Left renal cortex interstitium (tissue), 4 donors: ENCODE measurements around the gene KIFAP3. TPM values are rescaled to one million over a fixed set of nuclear protein-coding genes. Genes with fewer than 3 reads are reported as not detected.
"Not testable (repeated sequence)": the region's sequence is repeated elsewhere in the genome, so short reads cannot be mapped to it uniquely, and the experiment has no call there.

Source experiments
- DNase-seq, 4 donors: peaks; one replicate each; pipeline ENCODE4 v3.0.0-alpha.2; 2013; ENCODE audit warnings: low read depth in 4 of 4, low spot score in 2 of 4, missing footprints in 1 of 4
- polyA plus RNA-seq, 4 donors: library from polyadenylated mRNA; unstranded; fragments of 120-200 nt; gene quantifications; one replicate each; pipeline ENCODE4 v1.2.1, GENCODE V29; 2013; ENCODE audit not compliant: insufficient read length in 4 of 4

The KIFAP3 gene
- polyA plus RNA-seq, 4 donors: 36.7 to 51.5 (median 41.8) TPM

GRCh38 chr1:169892927-169893644, 181.4 kb downstream of the KIFAP3 start:
- peak in 2 of 4 donors; percentile 31 to 41 for DNase-seq

DNA sequence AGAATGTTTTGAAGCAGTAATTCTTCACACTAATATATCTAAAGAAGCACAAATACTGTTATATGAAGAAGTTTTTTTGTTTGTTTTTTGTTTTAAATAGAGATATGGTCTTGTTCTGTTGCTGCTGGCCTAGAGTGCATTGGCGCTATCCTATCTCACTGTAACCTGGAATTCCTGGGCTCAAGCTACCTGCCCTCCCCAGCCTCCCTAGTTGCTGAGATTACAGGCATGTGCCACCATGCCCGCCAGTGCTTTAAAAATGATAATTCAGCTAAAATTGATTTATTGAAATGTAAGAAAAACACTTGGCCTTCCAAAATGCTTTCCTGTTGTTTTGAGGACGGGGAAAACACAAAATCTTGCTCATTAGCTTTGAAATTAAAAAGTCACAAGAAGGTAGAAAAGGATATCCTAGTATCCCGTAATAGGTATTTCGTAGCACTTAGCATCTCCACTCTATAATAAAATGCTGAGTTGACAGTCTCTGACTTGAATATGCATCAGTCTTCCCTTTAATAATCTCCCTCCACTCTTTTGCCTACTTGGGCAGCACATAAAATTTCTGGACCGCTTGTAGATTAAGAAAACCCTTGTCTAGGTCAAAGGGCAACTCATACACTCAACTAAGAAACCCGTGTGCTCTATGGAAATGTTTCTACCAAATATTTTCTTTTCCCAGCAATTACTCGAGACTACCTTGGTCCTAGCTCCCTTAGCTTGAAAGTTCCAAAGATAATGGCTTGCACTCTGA, 182.1 kb downstream of the KIFAP3 start:
- DNase-seq: no peak

- no peak for DNase-seq
Measured at GRCh38 chr1:169891539-169891885, 183.0 kb downstream of the KIFAP3 start.

DNA sequence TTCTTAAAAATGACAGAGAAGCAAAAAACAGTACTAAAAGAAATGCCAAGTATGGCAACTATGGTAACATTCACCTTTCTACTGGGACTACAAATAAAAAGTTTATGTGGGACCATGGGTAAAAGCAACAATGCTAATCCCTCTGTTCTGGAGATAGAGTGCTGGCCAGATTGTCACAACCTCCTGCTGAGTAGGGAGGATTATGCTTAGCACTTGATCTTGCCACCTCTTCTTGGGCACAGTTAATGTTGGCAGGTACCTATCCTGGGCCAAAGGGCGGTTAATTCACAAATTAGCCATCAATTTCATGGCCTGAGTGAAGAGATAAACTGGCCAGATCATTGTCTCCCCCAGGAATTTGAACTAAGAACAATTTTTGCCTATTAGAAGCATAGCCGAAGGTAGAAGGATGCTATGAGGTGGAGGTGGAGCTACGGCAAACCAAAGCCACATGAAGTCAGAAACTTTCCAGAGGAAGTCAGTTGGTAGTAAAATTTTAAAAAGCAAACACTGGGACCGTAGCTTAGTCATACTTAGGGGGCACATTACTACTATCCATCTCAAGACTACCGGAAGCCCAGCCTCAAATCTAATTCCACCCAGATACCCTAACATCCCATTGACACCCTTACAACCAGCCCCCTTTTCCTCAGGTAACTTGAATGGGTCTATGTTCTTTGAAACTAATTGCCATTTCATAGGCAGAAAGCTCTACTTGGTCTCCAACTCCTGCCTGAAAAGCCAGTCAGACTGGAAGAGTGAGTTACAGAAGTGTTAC, 183.5 kb downstream of the KIFAP3 start:
- peak in 1 of 4 donors; percentile 36 for DNase-seq

GRCh38 chr1:169889871-169890270, 184.6 kb downstream of the KIFAP3 start:
- no peak for DNase-seq

DNA sequence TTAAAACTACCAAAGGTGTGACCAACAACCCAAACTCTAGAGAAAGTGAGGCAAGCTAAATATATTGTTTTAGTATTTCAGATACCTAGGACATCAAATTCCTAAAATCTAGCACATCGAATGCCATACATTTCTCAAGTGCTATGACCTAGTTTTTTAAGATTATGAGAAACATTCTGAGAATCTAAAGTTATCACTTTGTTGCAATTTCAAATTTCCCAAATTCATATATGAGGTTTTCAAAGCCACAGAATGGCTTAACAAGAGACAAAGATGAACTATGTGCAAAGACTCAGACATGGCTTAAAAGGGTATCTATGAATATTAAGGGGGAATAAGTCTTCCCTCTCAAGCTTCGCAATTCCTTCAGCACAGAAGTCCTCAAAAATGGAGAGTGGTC, 187.6 kb downstream of the KIFAP3 start:
- no peak for DNase-seq

DNA sequence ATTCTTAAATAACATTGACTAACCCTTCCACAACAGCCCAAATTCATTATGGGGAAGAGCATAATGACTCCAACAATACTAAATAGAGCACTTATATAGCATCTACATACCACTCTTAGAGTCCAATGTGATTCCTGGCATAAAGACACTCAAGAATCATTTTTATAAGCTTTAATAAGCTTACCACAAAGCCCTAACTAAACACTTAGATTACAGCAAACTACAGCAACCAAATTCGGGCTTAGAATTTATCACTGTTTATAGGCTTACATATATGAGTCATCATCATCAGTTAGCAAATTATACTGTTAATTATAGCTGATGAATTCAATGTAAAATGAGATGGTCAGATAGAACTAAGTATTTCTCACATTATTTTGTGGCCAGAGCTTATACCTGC, 188.1 kb downstream of the KIFAP3 start:
- DNase-seq: no peak

DNA sequence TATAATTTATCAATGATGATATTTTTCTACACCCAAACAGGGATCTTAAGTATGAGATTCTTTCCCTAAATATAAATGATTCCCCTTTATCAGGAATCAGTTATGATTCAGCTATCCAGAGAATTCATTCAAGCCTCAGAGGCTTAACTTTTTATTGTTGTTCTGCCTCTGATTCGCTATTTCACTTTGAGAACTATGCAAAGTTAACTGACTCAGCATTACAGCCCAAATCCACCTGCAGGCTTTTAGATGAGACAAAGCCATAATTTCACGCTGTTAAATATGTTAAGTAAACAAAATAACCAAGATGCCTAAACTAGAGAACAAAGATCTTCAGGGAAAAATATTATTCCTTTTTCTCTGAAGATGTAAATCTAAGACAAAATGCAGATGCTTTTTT, 189.3 kb downstream of the KIFAP3 start:
- no peak for DNase-seq

DNA sequence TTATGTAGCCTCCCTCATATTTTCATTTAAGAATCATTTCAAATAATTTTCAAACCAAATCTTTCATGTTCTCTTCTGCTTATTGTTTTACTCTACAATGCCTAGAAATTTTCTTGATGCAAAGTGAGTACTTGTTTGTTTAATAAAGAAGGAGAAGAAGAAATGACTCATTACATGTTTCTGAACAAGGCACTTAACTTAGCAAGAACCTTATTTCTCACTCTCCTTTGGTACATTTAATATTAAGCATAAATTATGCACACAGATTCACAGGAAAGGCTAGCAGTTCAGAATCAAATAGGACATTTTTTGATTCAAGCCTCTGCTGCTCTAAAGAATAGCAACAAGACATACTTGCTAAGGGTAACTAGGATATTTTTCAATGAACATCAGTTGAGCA, 189.9 kb downstream of the KIFAP3 start:
- no peak for DNase-seq

DNA sequence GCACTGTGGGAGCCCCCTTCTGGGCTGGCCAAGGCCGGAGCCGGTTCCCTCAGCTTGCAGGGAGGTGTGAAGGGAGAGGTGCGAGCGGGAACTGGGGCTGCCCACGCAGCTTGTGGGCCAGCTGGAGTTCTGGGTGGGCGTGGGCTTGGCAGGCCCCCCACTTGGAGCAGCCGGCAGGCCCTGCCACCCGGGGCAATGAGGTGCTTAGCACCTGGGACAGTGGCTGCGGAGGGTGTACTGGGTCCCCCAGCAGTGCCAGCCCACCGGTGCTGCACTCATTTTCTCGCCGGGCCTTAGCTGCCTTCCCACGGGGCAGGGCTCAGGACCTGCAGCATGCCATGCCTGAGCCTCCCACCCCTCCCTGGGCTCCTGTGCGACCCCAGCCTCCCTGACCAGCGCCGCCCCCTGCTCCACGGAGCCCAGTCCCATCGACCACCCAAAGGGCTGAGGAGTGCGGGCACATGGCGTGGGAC, 192.4 kb downstream of the KIFAP3 start:
- no peak for DNase-seq

DNA sequence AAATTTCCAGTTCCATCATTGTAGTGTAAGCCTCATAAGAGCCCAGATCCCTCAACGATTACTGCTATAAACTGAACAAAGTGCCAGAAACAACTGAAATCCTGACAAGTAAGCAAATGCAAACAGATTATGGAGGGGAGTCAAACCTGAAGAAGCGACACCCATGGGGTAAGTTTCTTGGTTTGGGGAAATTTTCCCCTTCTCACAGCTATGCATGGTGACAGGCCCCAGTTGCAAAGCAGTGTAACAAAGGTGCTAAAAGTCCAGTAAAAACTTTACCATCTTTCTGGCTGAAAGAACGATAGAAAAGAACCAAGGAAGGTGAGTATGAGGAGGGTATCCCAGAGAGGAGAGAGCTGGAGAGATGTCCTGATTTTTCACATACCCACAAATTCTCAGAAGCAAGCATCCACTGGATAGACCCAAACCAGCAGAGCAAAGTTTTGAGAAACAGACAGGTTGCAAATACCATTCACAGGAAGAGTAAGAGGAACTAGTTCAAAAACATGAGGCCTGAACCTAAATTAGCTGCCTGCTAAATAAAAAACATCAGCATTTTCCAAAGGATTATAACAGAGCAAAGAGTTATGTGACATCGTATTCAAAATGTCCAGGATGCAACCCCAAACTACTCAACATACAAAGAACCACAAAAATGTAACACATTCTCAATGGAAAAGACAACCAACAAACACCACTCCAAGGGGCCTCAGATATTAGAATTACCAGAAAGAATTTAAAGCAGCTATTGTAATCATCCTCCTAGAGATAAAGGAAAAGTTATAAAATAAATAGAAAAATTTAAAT, 195.3 kb downstream of the KIFAP3 start:
- DNase-seq: no peak

DNA sequence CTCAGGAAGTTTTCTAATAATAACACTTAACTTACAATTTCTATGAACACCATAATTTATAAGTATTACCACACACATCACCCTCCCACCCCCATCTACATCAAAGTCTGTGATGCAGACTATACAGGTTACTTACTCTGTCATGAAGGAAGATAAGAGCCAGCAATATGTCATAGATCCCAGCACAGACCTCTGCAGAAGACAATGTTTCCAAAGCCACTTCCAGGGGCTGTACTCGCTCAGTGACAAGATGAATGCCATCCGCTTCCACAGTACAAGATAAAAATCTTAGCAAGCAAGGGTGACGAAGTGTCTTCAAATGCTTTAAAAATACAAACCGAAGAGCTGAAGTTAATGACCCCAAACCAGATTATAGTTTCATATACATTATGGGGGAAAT, 196.0 kb downstream of the KIFAP3 start:
- DNase-seq: no peak

GRCh38 chr1:169877800-169878491, 196.5 kb downstream of the KIFAP3 start:
- no peak for DNase-seq

GRCh38 chr1:169874229-169874628, 200.3 kb downstream of the KIFAP3 start:
- DNase-seq: no peak

DNA sequence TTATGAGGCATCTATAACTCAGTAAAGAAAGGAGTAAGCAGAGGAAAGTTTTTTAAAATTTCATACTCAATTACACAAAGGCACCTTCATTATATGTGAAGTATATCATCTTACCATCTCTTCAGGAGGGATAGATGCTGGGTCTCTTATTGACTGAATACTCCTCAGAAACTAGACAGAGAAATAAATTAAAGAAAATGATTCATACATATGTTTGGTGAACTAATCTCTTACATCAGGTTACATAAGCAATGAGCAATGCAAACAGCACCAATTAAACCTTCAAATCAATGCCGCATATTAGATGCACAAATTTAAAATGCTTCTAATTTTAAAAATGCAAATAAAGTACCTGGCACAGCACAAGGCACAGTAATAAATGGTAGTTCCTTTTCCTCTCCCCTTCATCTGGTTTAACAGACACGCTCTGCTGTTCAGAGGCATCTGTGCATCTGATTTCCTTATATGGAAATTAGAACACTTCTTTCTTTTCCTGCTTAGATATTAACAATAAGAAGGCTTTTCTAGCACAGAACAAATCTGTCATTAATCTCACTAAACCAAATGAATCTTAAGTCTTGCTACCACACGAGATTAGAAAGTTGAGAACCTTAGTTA, 200.8 kb downstream of the KIFAP3 start:
- no peak for DNase-seq

GRCh38 chr1:169872906-169873305, 201.6 kb downstream of the KIFAP3 start:
- DNase-seq: no peak

DNA sequence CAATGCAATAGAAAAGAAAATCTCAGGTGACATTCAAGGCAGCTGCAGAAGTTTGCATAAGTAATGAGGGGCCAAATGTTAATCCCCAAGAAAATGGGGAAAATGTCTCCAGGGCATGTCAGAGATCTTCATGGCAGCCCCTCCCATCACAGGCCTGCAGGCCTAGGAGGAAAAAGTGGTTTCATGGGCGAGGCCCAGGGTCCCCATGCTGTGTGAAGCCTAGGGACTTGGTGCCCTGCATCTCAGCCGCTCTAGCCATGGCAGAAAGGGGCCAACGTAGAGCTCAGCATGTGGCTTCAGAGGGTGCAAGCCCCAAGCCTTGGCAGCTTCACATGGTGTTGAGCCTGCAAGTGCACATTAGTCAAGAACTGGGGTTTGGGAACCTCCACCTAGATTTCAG, 202.5 kb downstream of the KIFAP3 start:
- DNase-seq: not testable (repeated sequence)
